ENCODE data around the gene SIRPB2. TPM values are rescaled to one million over a fixed set of nuclear protein-coding genes. Genes with fewer than 3 reads are reported as not detected.

Gene SIRPB2
- total and polyA plus RNA-seq, 2 of the 4 experiments (the other 2 are of a cell fraction), result not detected

DNA sequence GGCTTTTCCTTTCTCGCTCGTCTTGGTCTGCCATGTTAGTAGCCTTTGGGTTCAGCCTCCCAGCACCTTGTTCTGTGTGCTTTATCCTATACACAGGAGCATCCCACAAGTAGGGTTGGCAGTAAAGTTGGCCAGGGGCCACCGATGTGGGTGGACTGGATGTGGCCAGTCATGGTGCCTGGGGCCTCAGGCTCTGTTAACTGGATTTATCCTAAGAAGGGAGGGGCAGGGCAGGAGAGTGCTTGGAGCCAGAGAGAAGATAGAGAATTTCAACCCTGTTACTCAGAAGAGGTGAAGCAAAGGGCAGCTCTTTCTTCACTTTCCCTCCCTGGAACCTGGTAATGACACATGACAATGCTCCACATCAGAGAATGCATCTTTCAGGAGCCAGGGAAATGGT lies 14.1 kb upstream of the SIRPB2 start:
- Histone ChIP-seq H2AK9ac (replicated peaks; ENCODE audit: low read depth, low read length, poor library complexity) (no peak overlapping the region), H3K27me3 (ENCODE audit: control insufficient read depth, insufficient read depth, low read length) (peaks cover 12% of the 10 kb centered on the region), H3K18ac (ENCODE audit: low read depth, low read length) (no peak overlapping the region), H2AFZ (replicated peaks; ENCODE audit: low read length, poor library complexity) (no peak overlapping the region), H2BK5ac (ENCODE audit: low read depth, low read length, poor library complexity, severe bottlenecking) (no peak overlapping the region), H2BK15ac (ENCODE audit: low read depth, low read length) (no peak overlapping the region), H4K5ac (ENCODE audit: low read depth, low read length) (no peak overlapping the region), H3K79me1 (ENCODE audit: low read depth in 1 of 2, low read length in 2 of 2) (no peaks in the 10 kb centered on the region), H3K14ac (replicated peaks; ENCODE audit: low read depth, low read length) (no peak overlapping the region), H3K4me2 (ENCODE audit: low read depth, low read length) (no peak overlapping the region), H3K9ac (ENCODE audit: low read depth, low read length) (no peak overlapping the region), H2AK5ac (ENCODE audit: low read depth, low read length) (no peak overlapping the region), H4K20me1 (ENCODE audit: insufficient read depth, low read length) (no peaks in the 10 kb centered on the region), H3K27ac (ENCODE audit: insufficient read depth, low read length) (no peak overlapping the region), H3K4me1 (ENCODE audit: control insufficient read depth, insufficient read depth, low read length) (no peaks in the 10 kb centered on the region), H2BK20ac (ENCODE audit: low read depth, low read length) (no peak overlapping the region), H4K91ac (ENCODE audit: insufficient read depth, low read depth, low read length) (no peak overlapping the region), H3K9me1 (ENCODE audit: insufficient read depth, low read length) (no peaks in the 10 kb centered on the region), H3K4ac (ENCODE audit: low read depth, low read length) (no peak overlapping the region), H3K9me3 (ENCODE audit: control insufficient read depth, insufficient read depth, low read length) (no peaks in the 10 kb centered on the region), H3K36me3 (ENCODE audit: control insufficient read depth, insufficient read depth, low read length) (no peaks in the 10 kb centered on the region), H3K4me3 (ENCODE audit: insufficient read depth, low read depth, low read length) (no peak overlapping the region), H4K8ac (ENCODE audit: low read depth in 2 of 2, low read length in 2 of 2) (no peak overlapping the region), H3K56ac (ENCODE audit: extremely low read depth, insufficient read depth, low read length) (no peak overlapping the region), H2BK120ac (ENCODE audit: low read depth, low read length) (no peak overlapping the region), H3K23ac (ENCODE audit: low read depth, low read length) (no peak overlapping the region)
- dilution Hi-C loops (cut with HindIII; ENCODE audit: low sequenced_read_pairs, unreplicated experiment) (no loop called here), intact Hi-C loops (cut with micrococcal nuclease) (no loop called here), in situ Hi-C loops (cut with MboI; ENCODE audit: low sequenced_read_pairs) (no loop called here)
- TF ChIP-seq, protein P1, sequence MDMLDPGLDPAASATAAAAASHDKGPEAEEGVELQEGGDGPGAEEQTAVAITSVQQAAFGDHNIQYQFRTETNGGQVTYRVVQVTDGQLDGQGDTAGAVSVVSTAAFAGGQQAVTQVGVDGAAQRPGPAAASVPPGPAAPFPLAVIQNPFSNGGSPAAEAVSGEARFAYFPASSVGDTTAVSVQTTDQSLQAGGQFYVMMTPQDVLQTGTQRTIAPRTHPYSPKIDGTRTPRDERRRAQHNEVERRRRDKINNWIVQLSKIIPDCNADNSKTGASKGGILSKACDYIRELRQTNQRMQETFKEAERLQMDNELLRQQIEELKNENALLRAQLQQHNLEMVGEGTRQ (IDR thresholded peaks at IDR 0.05; ENCODE audit: low read depth, low read length), result no peak
- no peak for TF ChIP-seq NFE2L2 (IDR thresholded peaks at IDR 0.05; ENCODE audit: low read depth, low read length)
- TF ChIP-seq ELK1 (IDR thresholded peaks at IDR 0.05; ENCODE audit: borderline replicate concordance, low read depth, low read length), result no peak
- TF ChIP-seq MAZ (IDR thresholded peaks at IDR 0.05; ENCODE audit: borderline replicate concordance, low read depth, low read length), result no peak
- WGBS, 2 experiments (ENCODE audit: extremely low coverage in 2 of 2, insufficient read length in 1 of 2), result no CpG with 5 or more reads among the region's 3 CpGs
- ATAC-seq (ENCODE audit: low read depth) (no peak), DNase-seq (no peak)
- BruUV-seq (replicated peaks), result no TSS peak
- ChIA-PET CTCF (no interaction called here), POLR2A (ENCODE audit: unreplicated experiment) (no interaction called here)
